Kidney (tissue), 14 donors: ENCODE results near the gene IGSF5. TPM values are rescaled to one million over a fixed set of nuclear protein-coding genes. Genes with fewer than 3 reads are reported as not detected.
A peak's percentile ranks its signal among the peaks of the same experiment; 100 is the strongest.

Experiments
- DNase-seq, 5 donors: peaks; one replicate each; pipeline ENCODE4 v3.0.0-alpha.2; 2013 to 2020
- FAIRE-seq: peaks from 2 replicates; lab custom pipeline; 2012; peaks lifted over from hg19 to GRCh38; lab: Jason Lieb, UNC
- H3K27ac ChIP-seq, 2 donors: one replicate each; pipeline ENCODE4 v1.7.0; 2013; ENCODE audit warnings: low read depth in 2 of 2, low read length in 2 of 2, inconsistent platforms in 1 of 2
- H3K27me3 ChIP-seq: one replicate; pipeline ENCODE4 v1.7.1; 2013; ENCODE audit warnings: low read length, inconsistent platforms; ENCODE audit not compliant: control insufficient read depth, insufficient read depth
- H3K36me3 ChIP-seq, 3 donors: one replicate each; pipeline versions ENCODE4 v1.7.0 to v1.7.1; 2013; ENCODE audit warnings: low read length in 3 of 3, control low read depth in 1 of 3, inconsistent platforms in 1 of 3; ENCODE audit not compliant: insufficient read depth in 3 of 3, control insufficient read depth in 2 of 3
- H3K4me1 ChIP-seq, 3 donors: one replicate each; pipeline versions ENCODE4 v1.7.0 to v1.7.1; 2013; ENCODE audit warnings: low read length in 3 of 3, inconsistent platforms in 1 of 3, low read depth in 1 of 3; ENCODE audit not compliant: control insufficient read depth in 2 of 3, insufficient read depth in 2 of 3
- H3K4me3 ChIP-seq, 3 donors: one replicate each; pipeline versions ENCODE4 v1.7.0 to v1.8.1; 2013; ENCODE audit warnings: low read length in 3 of 3, control low read depth in 1 of 3, inconsistent platforms in 1 of 3
- H3K9ac ChIP-seq, 3 donors: one replicate each; pipeline versions ENCODE4 v1.7.0 to v1.7.1; 2013; ENCODE audit warnings: low read length in 3 of 3, control low read depth in 1 of 3, inconsistent platforms in 1 of 3
- H3K9me3 ChIP-seq, 3 donors: one replicate each; pipeline versions ENCODE4 v1.7.0 to v1.7.1; 2013; ENCODE audit warnings: low read length in 3 of 3, control low read depth in 1 of 3, inconsistent platforms in 1 of 3; ENCODE audit not compliant: control insufficient read depth in 2 of 3, insufficient read depth in 1 of 3
- CTCF ChIP-seq: IDR thresholded peaks from 3 replicates; pipeline ENCODE4 v1.5.1; 2012; ENCODE audit warnings: mild to moderate bottlenecking, moderate library complexity, borderline replicate concordance; ENCODE audit not compliant: insufficient read depth; ENCODE audit errors: extremely low read depth
- intact Hi-C: fragments of 100-400 bp; cut with DNase I; formaldehyde crosslinking; loops from one replicate; pipeline ENCODE4 v1.11.1; 2022
- polyA plus RNA-seq: library from polyadenylated mRNA; stranded (reverse); fragments of 350-450 nt; fragmentation: Illumina TruSeq; extraction: RNeasy Lipid Tissue Mini Kit (QIAGEN cat#74804); gene quantifications from one replicate; pipeline ENCODE4 v1.2.3, GENCODE V29; 2014; ENCODE audit warnings: low read depth, low replicate concordance; ENCODE audit not compliant: insufficient read depth
- total RNA-seq: library from RNA; stranded (reverse); fragmentation: NEBNext Ultra II Directional; extraction: Animal tissue kit (Norgen Biotek cat#: 25700); gene quantifications from one replicate; pipeline ENCODE4 v1.2.1, GENCODE V29; 2021
- donor health status: control.
- donor health status: control.
- donor health status: control.
- donor health status: control.
- donor health status: control.
- donor health status: DM: yes; HTN: yes; CAD: no.
- donor health status: Normal renal cell carcinoma (clear cell type).

The IGSF5 gene
- total and polyA plus RNA-seq, 2 donors from 2014 or later = 0.24 to 0.47 TPM

GRCh38 chr21:39763272-39763970 lies 18.4 kb downstream of the IGSF5 start:
- no peaks in the 10 kb centered on the region for H3K9me3 ChIP-seq
- TF ChIP-seq CTCF = no peak
- DNase-seq (peak in 4 of 5 donors; percentile 40 to 68 (median 59)), FAIRE-seq (no peak)
- peaks cover 0 to 2% (median 0%) of the 10 kb centered on the region in 3 donors for H3K4me1 ChIP-seq
- H3K27me3 ChIP-seq = no peaks in the 10 kb centered on the region
- intact Hi-C loops = no loop called here
- no peaks in the 10 kb centered on the region for H3K36me3 ChIP-seq
- no peak overlapping the region for H3K4me3 ChIP-seq
- H3K9ac ChIP-seq = no peak overlapping the region
- H3K27ac ChIP-seq = no peak overlapping the region

- no peak overlapping the region for H3K4me3 ChIP-seq
- H3K27ac ChIP-seq = no peak overlapping the region
- H3K9ac ChIP-seq = no peak overlapping the region
- DNase-seq (peak in 1 of 5 donors; percentile 23), FAIRE-seq (no peak)
- H3K4me1 ChIP-seq = no peaks in the 10 kb centered on the region
- no peaks in the 10 kb centered on the region for H3K9me3 ChIP-seq
- H3K27me3 ChIP-seq = no peaks in the 10 kb centered on the region
- H3K36me3 ChIP-seq = no peaks in the 10 kb centered on the region
- intact Hi-C loops = no loop called here
- TF ChIP-seq CTCF = no peak
These were observed 29.2 kb downstream of the IGSF5 start for GRCh38 chr21:39774227-39774626.

- Histone ChIP-seq H3K36me3 (no peaks in the 10 kb centered on the region), H3K4me3 (no peak overlapping the region), H3K4me1 (no peaks in the 10 kb centered on the region), H3K9ac (no peak overlapping the region), H3K9me3 (no peaks in the 10 kb centered on the region), H3K27ac (no peak overlapping the region), H3K27me3 (no peaks in the 10 kb centered on the region)
- DNase-seq (no peak), FAIRE-seq (no peak)
- TF ChIP-seq CTCF = no peak
- intact Hi-C loops = no loop called here
These were observed 30.8 kb downstream of the IGSF5 start for GRCh38 chr21:39775816-39776215.
